Mucosa of descending colon (tissue), 3 donors: ENCODE results near the gene SLC39A13. TPM values are rescaled to one million over a fixed set of nuclear protein-coding genes. Genes with fewer than 3 reads are reported as not detected.

Source experiments
- ATAC-seq: fragments of 200-7000 bp; cut with Tn5 transposase; one replicate; pipeline ENCODE4 v1.9.1; 2020; ENCODE audit warnings: mild to moderate bottlenecking, moderate library complexity
- DNase-seq, 3 donors: peaks; one replicate each; pipeline ENCODE4 v3.0.0-alpha.2; 2020
- H3K36me3 ChIP-seq: fragments of 200-600 bp; one replicate; pipeline ENCODE4 v1.8.0; 2021; ENCODE audit warnings: low read depth, mild to moderate bottlenecking
- H3K4me1 ChIP-seq: fragments of 200-600 bp; one replicate; pipeline ENCODE4 v1.8.0; 2021; ENCODE audit warnings: low read depth, mild to moderate bottlenecking
- H3K4me3 ChIP-seq: fragments of 200-600 bp; one replicate; pipeline ENCODE4 v1.8.0; 2021; ENCODE audit warnings: mild to moderate bottlenecking
- H3K9me3 ChIP-seq: fragments of 200-600 bp; one replicate; pipeline ENCODE4 v1.8.0; 2021; ENCODE audit warnings: mild to moderate bottlenecking
- CTCF ChIP-seq: fragments of 200-600 bp; IDR thresholded peaks from one replicate; pipeline ENCODE4 v1.8.0; 2022; ENCODE audit warnings: antibody characterized with exemption, mild to moderate bottlenecking
- intact Hi-C, 2 donors: fragments of 100-400 bp; cut with DNase I in 1 of 2; cut with micrococcal nuclease in 1 of 2; formaldehyde crosslinking; loops; one replicate each; pipeline versions ENCODE4 v1.11.0 to v1.11.1; 2022; cut with DNase I, micrococcal nuclease
- total RNA-seq, 3 donors: library from RNA; stranded (reverse); fragmentation: NEBNext Ultra II Directional in 2 of 3; extraction: Animal tissue kit (Norgen Biotek cat#: 25700) in 2 of 3; gene quantifications; one replicate each; pipeline versions ENCODE4 v1.2.1 to v1.2.4, GENCODE V29; 2021 to 2023
- donor health status: DM: no; HTN: no; CAD: no; lungs with moderate emphysema.
- donor health status: DM: no; HTN: no; CAD: no.
- donor health status: DM: no; HTN: yes; CAD: no.

Gene SLC39A13
- total RNA-seq, 3 donors from 2014 or later, result 14.4 to 30.9 (median 21.4) TPM

GRCh38 chr11:47447906-47448305, 39.5 kb downstream of the SLC39A13 start:
- Histone ChIP-seq H3K9me3 (no peaks in the 10 kb centered on the region), H3K4me1 (no peaks in the 10 kb centered on the region), H3K36me3 (no peaks in the 10 kb centered on the region), H3K4me3 (no peak overlapping the region)
- DNase-seq (no peak), ATAC-seq (no peak)
- intact Hi-C loops, result no loop called here
- TF ChIP-seq CTCF, result no peak

- ATAC-seq (peak; percentile 18), DNase-seq (no peak)
- Histone ChIP-seq H3K4me3 (no peak within 1 kb of the TSS), H3K4me1 (no peaks in the 10 kb centered on the region), H3K36me3 (no peaks in the 10 kb centered on the region), H3K9me3 (no peaks in the 10 kb centered on the region)
- TF ChIP-seq CTCF, result no peak
- intact Hi-C loops, result no loop called here
Observed at GRCh38 chr11:47448566-47449427, 40.4 kb downstream of the SLC39A13 start, which contains the start of gene RAPSN. RAPSN (minus strand) TSS chr11:47449136; CDS start chr11:47448964, 172 bp downstream.

- H3K36me3 ChIP-seq, result no peaks in the 10 kb centered on the region
- intact Hi-C loops, result no loop called here
- no peak for ATAC-seq
- no peaks in the 10 kb centered on the region for H3K4me1 ChIP-seq
- no peaks in the 10 kb centered on the region for H3K9me3 ChIP-seq
- no peak for TF ChIP-seq CTCF
- DNase-seq, result no peak
- no peak overlapping the region for H3K4me3 ChIP-seq
Observed at GRCh38 chr11:47449541-47449940, 41.2 kb downstream of the SLC39A13 start.

GRCh38 chr11:47451436-47451835, 43.0 kb downstream of the SLC39A13 start:
- no peaks in the 10 kb centered on the region for H3K36me3 ChIP-seq
- H3K9me3 ChIP-seq, result no peaks in the 10 kb centered on the region
- TF ChIP-seq CTCF, result no peak
- ATAC-seq, result no peak
- intact Hi-C loops, result loop anchor here in 1 of 2 donors (10.0 kb wide), 1 partner anchor 77 kb away; the partner anchor contains the start of gene SPI1
- H3K4me1 ChIP-seq, result no peaks in the 10 kb centered on the region
- H3K4me3 ChIP-seq, result no peak overlapping the region
- no peak for DNase-seq

GRCh38 chr11:47451990-47452389, 43.6 kb downstream of the SLC39A13 start:
- no peaks in the 10 kb centered on the region for H3K4me1 ChIP-seq
- no peak overlapping the region for H3K4me3 ChIP-seq
- H3K9me3 ChIP-seq, result no peaks in the 10 kb centered on the region
- ATAC-seq (no peak), DNase-seq (peak in 1 of 3 donors; percentile 2)
- intact Hi-C loops, result loop anchor here in 1 of 2 donors (10.0 kb wide), 1 partner anchor 77 kb away; the partner anchor contains the start of gene SPI1
- TF ChIP-seq CTCF, result no peak
- H3K36me3 ChIP-seq, result no peaks in the 10 kb centered on the region
